Cerebellar nuclear complex (tissue), 1 donor: ENCODE measurements around the gene PPP1R12C.

Source experiments
- DNase-seq, 2 experiments: peaks; one replicate each; lab custom pipeline; 2025; lab: John Stamatoyannopoulos, UW

PPP1R12C gene

DNA sequence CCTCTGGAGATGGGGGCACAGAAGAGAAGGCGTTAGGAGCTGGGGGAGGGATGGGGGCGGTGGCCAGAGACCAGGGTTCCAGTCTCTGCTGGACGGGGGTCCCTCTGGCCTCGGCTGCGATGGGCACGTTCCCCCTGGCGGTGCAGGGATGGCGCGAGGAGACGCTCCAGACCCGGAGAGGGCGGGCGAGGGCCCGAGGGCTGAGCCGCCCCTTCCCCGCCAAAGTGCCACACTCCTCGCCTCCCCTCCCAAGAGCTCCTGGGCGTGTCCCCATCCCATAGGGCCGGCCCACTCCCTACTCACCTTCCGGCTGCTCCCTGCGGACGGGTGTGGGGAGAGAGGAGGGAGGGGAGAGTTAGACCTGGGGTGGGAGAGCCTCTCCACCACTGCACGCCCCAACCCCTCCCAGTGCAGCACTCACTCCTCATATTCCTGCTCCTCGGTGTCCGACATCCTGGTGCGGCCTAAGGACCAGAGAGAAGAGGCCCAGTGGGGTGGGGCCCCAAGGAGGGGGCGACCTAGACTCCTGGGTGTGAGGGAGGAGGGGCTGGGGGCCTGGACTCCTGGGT is 29.4 kb upstream of the PPP1R12C start:
- DNase-seq = no peak

DNA sequence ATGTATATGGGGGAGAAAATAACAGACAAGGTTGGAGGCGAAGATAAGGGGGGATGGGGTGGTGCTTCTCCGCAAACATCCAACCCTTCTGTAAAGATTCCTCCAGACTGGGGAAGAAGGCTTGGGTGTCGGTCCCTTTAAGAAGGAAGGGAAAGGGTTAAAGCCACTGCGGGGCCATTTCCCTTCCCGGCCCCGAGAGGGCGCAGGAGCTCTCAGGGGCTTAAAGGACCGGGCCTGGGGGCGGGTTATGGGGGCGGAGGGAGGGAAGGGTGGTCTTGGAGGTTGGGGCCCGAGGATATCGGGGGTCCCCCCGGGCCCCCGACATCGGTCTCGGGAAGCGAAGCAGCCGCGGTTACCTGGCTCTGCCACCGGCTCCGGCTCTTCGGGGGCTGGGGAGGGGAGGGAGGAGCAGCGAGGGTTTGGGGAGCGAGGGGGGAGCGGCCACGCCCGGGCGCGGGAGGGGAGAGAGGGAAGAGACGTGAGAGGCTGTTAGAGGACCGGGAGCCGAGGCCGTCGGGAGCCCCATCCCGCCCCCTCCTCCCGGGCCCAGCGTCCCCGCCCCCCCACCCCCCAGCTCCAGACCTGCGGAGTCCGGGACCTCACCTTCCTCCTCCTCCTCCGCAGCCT is 28.8 kb upstream of the PPP1R12C start:
- DNase-seq = no peak

DNA sequence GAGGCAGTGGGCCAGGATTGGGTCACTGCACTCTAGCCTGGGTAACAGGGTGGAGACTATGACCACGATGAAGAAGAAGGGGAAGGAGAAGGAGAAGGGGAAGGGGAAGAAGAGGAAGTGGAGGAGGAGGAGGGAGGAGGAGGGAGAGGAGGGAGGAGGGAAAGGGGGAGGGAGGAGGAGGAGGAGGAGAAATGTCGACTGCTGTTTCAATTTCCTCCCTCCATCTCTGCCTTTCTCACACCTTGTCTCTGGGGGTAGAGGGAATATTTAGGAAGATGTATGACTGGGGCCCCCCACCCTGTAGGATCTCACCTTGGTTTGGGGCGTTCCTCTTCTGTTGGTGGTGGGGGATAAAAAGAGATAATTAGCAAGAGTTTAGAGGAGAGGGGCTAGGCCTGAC is 27.8 kb upstream of the PPP1R12C start:
- DNase-seq = no peak

DNA sequence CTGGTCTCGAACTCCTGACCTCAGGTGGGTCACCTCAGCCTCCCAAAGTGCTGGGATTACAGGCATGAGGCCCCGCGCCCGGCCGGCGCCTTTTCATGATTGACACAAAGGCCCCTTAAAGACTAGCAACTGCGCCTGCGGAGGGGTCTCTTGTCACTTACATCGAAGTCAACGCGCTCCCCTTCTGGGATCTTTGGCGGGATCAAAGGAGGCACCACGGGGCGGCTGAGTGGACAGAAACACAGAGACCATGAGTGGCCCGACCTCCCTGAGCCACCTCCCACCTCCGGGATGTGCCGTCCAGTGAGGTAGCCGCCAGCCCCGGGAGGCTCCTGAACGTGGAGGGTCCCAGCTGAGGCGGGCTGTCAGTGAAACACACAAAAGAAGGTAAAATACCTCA is 24.3 kb upstream of the PPP1R12C start:
- DNase-seq = no peak

DNA sequence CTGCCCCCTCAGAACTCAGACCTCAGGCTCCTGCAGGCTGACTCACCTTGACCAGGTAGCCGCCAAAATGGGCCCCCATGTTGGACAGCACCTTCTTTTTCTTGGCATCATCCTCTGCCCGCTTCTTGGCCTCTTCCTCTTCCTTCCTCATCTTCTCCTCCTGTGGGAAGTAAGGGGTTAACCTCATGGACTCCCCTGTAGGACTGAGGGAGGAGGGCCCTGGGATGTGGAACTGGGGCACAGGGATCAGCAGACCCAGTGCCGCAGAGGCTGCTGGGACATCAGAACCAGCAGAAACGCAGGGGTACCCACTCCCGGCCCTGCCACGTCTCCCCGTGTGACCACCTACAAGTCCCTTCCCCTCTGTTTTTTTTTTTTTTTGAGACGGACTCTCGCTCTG is 20.5 kb upstream of the PPP1R12C start:
- no peak for DNase-seq

DNA sequence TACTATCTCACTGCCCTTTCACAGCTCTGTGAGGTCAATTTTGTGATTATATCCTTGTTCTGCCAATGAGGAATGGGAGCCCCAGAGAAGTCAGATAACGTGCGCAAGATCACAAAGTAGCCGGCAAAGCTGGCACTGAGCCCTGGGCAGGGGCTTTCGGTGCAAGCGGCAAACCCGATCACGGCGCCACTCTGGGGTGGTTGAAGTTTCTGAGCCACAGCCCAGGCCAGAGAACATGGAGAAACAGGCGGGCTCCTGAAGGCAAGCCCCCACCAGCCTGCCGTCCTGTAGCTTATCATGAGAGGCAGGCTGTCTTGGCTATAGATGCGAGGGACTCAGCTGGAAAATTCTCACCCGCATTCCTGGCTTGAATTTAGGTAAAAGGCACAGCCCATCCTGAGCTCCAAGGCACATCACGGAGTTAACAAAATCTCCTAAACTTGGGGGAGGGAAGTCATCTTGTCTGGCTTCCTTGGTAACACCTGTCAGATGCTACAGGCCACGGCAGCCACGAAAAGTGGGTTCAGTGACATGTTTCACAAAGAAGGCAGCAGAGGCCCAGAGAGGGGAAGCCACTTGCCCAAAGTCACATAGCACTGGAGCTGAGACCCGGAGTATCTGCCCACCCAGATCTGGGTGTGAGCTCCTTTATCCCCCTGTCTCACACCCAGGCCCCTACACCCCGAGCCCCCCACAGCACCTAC is 19.1 kb upstream of the PPP1R12C start:
- no peak for DNase-seq

DNA sequence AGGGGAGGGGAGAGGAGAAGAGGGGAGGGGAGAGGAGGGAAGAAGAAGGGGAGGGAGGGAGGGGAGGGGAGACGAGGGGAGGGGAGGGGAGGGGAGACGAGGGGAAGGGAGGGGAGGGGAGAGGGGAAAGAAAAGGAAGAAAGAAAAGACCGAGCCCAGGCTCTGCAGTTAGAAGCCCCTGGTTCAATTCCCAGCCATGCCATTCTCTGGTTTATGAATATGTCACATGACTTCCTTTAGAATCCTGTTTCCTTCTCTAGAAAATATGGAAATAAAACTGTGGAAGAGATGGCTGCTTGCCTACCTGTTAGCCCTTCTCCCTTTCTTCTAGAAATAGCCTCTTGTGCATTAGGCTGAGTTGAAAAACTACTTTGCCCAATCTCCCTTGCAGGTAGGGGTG is 17.3 kb upstream of the PPP1R12C start:
- no peak for DNase-seq

DNA sequence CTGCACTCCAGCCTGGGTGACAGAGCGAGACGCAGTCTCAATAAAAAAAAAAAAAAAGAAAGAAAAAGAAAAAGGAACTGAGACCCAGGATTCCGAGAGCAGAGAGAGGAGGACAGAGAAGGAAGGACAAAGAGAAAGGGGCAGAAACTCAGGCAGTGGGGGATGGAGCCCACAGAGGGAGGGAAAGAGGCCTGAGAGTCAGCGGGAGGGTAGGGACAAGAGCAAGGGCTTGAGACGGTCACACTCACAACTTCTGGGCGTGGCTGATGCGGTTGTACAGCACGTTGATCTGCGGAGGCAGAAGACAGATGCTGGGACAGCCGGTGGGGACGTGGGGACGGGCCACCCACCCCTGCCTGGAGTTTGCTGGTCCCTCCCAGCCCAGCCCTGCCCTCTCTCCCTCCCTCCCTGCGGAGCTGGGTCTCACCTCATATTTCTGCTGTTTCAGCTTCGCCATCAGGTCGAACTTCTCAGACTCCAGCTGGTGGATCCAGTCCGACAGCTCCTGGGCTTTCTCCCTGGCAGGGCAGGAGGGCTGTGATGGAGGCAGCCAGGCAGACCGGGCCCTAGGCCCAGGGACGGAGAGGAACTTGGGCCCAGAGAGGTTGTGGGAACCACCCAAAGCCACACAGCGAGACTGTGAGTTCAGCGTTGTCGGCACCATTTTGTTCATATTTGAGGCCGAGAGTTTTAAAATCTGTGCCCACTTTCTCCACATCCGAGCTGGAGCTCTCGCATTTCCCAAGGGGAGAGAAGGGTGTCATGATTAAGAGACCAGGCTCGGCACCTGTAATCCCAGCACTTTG is 16.4 kb upstream of the PPP1R12C start:
- no peak for DNase-seq

DNA sequence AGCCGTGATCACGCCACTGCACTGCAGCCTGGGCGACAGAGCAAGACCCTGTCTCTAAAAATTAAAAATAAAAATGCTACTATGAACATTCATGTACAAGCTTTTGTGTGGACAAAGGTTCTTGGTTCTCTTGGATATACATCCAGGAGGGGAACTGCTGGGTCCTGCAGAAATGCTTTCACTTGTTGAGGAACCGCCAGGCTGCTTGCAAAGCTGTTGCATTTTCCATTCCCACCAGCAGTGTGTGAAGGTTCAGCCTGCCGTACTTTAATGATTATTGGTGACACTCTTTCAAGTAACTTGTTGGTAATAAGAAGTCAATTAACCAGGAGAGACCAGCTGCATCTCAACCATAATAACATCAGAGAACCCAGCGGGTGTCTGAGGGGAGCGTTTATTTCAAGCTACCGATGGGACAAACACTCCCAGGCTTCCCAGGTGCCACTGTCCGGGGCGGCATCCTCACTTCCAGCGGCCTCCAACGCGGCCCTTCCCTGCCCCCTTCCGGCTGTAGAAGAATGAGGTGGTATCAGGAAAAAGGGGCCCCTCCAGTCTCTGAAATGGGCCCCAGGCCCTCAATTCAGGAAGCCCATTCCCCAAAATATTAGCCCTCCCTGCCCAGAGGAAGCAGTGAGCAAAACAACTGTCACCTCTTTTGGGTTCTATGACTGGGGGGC is 15.2 kb upstream of the PPP1R12C start:
- DNase-seq = no peak

DNA sequence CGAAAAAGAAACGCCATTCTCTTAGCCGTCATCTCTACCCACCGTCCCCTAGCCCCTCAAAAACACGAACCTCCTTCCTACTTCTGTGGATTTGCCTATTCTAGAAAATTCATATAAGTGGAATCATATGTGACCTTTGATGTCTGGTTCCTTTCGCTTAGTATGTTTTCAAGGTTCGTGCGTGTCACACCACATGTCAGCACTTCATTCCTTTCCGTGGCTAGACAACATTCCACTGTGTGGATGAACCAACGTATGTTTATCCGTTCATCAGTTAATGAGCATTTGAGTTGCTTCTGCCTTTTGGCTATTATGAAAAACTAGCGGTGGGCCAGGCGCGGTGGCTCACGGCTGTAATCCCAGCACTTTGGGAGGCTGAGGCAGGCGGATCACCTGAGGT is 14.0 kb upstream of the PPP1R12C start:
- DNase-seq = no peak

DNA sequence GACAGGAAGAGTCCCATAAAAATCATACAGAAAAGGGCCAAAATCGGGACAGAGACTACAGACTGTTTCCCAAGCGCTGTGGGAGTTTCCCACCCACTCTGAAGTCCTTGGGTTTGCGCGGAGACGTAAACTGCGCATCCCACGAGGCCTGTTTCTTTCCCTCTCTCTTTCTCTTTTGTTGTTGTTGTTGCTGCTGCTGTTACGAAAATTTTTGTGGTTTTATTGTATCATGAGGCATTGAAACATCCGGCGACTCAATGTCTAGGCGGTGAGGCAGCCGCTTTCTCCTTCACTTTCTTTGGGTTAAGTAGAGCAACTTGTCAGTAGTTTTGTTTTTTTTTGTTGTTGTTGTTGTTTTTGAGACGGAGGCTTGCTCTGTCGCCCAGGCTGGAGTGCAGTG is 1.6 kb upstream of the PPP1R12C start:
- no peak for DNase-seq

DNA sequence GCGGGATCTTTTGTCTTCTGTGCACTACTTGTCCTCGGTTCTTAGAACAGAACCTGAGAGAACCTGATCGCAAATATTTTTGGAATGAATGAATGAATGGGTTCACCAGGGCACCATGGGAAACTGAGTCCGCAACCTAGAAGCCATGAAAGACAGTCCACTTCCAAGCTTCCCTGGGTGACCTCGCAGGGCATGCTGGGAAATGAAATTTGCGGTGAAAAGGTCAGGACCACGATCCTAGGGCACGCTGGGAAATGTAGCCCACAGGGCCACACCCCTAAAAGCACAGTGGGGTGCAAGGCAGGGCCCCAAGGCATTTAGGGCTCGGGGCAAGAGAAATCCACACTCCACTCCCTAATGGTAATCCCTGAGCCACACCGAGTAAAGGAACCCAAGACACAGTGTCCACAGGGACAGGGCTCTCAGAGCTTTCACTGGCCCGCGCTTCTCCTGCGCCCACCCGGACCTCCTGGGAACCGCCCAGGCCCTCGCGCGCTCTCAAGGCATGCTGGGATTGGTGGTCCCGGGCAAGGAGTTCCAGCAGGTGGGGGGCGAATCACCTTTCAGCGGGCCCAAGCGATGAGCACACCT is 1.1 kb upstream of the PPP1R12C start:
- peak; percentile 37 to 58 for DNase-seq

DNA sequence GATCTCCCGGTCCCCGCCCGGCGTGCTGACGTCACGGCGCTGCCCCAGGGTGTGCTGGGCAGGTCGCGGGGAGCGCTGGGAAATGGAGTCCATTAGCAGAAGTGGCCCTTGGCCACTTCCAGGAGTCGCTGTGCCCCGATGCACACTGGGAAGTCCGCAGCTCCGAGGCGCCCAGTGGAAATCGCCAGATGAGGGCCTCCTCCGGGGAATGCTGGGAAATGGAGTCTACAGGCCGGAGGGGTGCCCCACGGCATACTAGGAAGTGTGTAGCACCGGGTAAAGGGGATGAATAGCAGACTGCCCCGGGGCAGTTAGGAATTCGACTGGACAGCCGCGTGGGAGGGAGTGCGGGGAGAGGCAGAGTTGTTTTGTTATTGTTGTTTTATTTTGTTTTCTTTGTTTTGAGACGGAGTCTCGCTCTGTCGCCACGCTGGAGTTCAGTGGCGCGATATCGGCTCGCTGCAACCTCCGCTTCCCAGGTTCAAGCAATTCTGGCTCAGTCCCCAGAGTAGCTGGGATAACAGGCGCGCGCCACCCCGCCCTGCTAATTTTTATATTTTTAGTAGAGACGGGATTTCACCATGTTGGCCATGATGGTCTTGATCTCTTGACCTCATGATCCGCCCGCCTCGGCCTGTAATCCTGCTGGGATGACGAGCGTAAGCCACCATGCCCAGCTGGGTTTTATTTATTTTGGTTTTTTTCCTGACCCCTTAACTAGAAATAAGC is 390 bp upstream of the PPP1R12C start:
- DNase-seq = peak; percentile 84 to 97

DNA sequence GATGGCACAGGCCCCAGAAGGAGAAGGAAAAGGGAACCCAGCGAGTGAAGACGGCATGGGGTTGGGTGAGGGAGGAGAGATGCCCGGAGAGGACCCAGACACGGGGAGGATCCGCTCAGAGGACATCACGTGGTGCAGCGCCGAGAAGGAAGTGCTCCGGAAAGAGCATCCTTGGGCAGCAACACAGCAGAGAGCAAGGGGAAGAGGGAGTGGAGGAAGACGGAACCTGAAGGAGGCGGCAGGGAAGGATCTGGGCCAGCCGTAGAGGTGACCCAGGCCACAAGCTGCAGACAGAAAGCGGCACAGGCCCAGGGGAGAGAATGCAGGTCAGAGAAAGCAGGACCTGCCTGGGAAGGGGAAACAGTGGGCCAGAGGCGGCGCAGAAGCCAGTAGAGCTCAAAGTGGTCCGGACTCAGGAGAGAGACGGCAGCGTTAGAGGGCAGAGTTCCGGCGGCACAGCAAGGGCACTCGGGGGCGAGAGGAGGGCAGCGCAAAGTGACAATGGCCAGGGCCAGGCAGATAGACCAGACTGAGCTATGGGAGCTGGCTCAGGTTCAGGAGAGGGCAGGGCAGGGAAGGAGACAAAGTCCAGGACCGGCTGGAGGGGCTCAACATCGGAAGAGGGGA is 1.1 kb downstream of the PPP1R12C start:
- peak in 1 of 2 experiments; percentile 2 for DNase-seq

DNA sequence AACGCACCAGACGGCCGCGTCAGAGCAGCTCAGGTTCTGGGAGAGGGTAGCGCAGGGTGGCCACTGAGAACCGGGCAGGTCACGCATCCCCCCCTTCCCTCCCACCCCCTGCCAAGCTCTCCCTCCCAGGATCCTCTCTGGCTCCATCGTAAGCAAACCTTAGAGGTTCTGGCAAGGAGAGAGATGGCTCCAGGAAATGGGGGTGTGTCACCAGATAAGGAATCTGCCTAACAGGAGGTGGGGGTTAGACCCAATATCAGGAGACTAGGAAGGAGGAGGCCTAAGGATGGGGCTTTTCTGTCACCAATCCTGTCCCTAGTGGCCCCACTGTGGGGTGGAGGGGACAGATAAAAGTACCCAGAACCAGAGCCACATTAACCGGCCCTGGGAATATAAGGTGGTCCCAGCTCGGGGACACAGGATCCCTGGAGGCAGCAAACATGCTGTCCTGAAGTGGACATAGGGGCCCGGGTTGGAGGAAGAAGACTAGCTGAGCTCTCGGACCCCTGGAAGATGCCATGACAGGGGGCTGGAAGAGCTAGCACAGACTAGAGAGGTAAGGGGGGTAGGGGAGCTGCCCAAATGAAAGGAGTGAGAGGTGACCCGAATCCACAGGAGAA is 1.9 kb downstream of the PPP1R12C start:
- no peak for DNase-seq

DNA sequence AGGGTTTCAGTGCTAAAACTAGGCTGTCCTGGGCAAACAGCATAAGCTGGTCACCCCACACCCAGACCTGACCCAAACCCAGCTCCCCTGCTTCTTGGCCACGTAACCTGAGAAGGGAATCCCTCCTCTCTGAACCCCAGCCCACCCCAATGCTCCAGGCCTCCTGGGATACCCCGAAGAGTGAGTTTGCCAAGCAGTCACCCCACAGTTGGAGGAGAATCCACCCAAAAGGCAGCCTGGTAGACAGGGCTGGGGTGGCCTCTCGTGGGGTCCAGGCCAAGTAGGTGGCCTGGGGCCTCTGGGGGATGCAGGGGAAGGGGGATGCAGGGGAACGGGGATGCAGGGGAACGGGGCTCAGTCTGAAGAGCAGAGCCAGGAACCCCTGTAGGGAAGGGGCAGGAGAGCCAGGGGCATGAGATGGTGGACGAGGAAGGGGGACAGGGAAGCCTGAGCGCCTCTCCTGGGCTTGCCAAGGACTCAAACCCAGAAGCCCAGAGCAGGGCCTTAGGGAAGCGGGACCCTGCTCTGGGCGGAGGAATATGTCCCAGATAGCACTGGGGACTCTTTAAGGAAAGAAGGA is 2.8 kb downstream of the PPP1R12C start:
- DNase-seq = no peak

DNA sequence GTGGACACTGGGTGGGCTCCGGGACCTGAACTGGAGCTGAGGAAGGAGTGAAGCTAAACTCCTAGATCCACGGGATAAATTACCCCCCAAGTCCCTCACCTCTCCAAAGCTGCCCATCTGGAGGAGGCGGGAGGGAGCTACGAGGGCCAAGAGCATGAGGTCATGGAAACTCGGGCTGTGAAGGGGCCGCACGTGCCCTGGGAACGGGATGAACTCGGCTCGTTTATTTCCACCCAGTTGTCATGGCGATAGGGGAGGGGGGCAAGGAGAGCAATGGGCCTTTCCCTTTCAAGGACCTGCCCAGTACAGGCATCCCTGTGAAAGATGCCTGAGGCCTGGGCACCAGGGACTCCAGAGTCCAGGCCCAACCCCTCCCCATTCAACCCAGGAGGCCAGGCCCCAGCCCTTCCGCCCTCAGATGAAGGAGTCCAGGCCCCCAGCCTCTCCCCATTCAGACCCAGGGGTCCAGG is 3.8 kb downstream of the PPP1R12C start:
- DNase-seq = no peak

DNA sequence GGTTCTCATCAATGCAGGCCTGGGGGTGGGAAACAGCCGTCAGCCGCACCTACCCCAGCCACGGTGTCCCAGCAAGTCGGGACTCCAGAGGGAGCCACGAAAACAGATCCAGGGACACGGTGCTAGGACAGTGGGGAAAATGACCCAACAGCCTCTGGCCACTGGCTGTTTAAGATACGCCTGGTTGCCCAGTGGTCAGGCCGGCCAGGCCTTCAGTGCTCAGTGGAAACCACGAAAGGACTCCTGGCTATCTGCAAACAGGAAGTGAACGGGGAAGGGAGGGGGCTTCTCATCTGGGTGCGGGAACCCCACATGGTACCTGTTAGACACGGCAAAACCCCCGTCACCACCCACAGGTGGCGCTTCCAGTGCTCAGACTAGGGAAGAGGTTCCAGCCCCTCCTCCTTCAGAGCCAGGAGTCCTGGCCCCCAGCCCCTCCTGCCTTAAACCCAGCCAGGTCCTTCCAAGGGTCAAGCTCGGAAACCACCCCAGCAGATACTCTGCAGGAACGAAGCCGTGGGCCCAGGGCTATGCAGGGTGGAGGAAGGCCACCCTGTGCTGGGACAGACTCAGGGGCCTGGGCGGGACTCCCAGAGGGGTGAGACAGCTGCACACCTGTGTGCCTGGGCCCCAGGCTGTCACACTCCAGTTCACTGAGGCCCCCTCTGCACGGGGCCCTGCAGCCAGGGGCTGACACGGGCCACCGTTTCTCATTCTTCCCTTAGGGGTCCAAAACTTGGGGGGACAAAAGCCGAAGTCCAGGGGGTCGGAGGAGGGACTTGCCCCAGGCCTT is 4.5 kb downstream of the PPP1R12C start:
- DNase-seq = no peak

DNA sequence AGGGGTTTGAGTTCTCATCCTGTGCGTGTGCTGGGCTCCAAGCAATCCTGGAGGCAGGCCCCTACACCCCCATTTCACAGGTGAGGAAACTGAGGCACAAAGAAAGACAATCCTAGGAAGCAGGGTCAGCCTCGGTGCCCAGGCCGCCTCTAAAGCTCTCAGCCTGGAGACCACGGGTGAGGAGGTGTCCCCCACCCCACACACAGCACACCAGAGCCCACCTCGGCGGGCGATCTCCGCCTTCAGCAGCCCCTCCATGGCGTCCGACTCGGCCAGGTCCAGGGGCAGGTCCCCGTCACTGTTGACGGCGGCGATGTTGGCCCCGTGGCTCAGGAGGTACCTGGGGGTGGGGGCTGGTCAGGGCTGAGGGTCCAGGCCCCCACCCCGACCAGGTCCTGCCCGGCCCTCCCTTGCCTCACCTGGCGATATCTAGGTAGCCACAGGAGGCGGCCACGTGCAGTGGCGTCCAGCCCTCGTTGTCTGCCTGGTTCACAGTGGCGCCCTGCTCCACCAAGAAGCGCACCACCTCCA is 5.1 kb downstream of the PPP1R12C start:
- DNase-seq = no peak
